Naive B cell (primary cell): ENCODE results near the gene DOCK10. TPM values are rescaled to one million over a fixed set of nuclear protein-coding genes. Genes with fewer than 3 reads are reported as not detected.
A peak's percentile ranks its signal among the peaks of the same experiment; 100 is the strongest.

Experiments
- ATAC-seq, 2 donors: fragments of 150-1000 bp; cut with Tn5 transposase; 2 replicates each; pipeline ENCODE4 v1.10.0; 2021; ENCODE audit warnings: low read depth in 2 of 2, mild to moderate bottlenecking in 2 of 2, moderate library complexity in 2 of 2
- DNase-seq: peaks from one replicate; pipeline ENCODE4 v3.0.0; 2022
- H3K27ac Mint-ChIP-seq, 6 donors: one replicate each; pipeline ENCODE4 v1.8.0; 2020 to 2022; ENCODE audit warnings: mild to moderate bottlenecking in 6 of 6, mixed read lengths in 6 of 6, moderate library complexity in 5 of 6, inconsistent platforms in 2 of 6
- H3K27me3 Mint-ChIP-seq, 3 donors: one replicate each; pipeline ENCODE4 v1.8.0; 2021 to 2022; ENCODE audit warnings: mixed read lengths in 3 of 3, mild to moderate bottlenecking in 1 of 3
- H3K36me3 Mint-ChIP-seq, 2 donors: one replicate each; pipeline ENCODE4 v1.8.0; 2020 to 2022; ENCODE audit warnings: mixed read lengths in 2 of 2, inconsistent platforms in 1 of 2, mild to moderate bottlenecking in 1 of 2
- H3K4me1 Mint-ChIP-seq, 3 donors: one replicate each; pipeline ENCODE4 v1.8.0; 2020 to 2022; ENCODE audit warnings: mixed read lengths in 3 of 3, inconsistent platforms in 1 of 3, mild to moderate bottlenecking in 1 of 3, moderate library complexity in 1 of 3
- H3K4me3 Mint-ChIP-seq, 8 donors: one replicate each; pipeline ENCODE4 v1.8.0; 2020 to 2022; ENCODE audit warnings: mild to moderate bottlenecking in 8 of 8, mixed read lengths in 8 of 8, moderate library complexity in 8 of 8, inconsistent platforms in 2 of 8
- H3K9me3 Mint-ChIP-seq, 7 donors: one replicate each; pipeline ENCODE4 v1.8.0; 2020 to 2022; ENCODE audit warnings: mixed read lengths in 7 of 7, mild to moderate bottlenecking in 5 of 7, inconsistent platforms in 2 of 7, moderate library complexity in 1 of 7
- polyA plus RNA-seq, 6 donors: library from polyadenylated mRNA; unstranded; fragments of 300-500 nt; fragmentation: Illumina TruSeq; gene quantifications; one replicate each; pipeline ENCODE4 v1.2.3, GENCODE V29; 2021; ENCODE audit warnings: low read depth in 6 of 6

DOCK10 gene
- polyA plus RNA-seq, 6 donors from 2014 or later, result 18.4 to 29.9 (median 21.6) TPM

DNA sequence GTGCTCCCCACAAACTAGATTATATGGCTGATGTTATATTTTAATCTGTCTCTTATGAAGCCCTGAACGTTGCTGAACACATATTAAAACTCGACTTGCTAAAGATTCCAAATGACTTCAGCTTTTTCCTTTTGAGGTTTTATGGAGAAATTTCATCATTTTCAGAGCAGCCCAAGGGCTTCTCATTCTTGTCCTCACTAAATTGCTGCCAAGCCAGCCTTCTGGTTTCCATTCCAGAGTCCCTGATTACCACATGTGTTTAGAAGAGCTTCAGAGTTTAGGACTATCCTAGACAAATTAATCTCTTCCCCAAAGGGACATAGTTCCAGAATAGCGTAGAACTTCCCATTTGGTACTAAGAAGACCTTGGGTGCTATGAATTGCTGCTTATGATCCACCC, 248.3 kb downstream of the DOCK10 start:
- peaks cover 29 to 33% of the 10 kb centered on the region in 2 donors for H3K36me3 Mint-ChIP-seq

DNA sequence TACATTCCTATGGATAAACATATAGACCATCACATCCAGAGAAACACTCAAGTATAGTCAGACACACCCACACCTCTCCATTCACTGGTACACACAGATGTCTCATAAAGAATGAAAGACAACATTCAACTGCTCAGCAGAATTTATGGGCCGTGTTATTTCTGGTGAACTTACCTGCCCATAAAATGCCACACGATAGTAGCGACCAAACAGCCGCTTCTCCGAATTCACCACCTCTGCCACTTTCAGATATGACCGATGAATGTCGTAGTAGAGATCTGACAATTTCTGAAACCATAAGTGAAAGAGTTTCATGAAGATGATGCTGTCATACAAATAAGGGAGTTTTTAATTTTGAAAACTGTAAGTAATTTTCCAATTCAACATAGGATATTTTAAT, 255.4 kb downstream of the DOCK10 start:
- Mint-ChIP-seq H3K36me3 (peaks cover 37 to 44% of the 10 kb centered on the region in 2 donors), H3K27ac (peak overlapping the region in 1 of 6 donors; percentile 65)
- no peak for DNase-seq

More for the DNA sequence above, 248.3 kb downstream of the DOCK10 start:
- ATAC-seq (no peak), DNase-seq (no peak)
- peak overlapping the region in 3 of 6 donors; percentile 1 to 50 (median 48) for H3K27ac Mint-ChIP-seq
- H3K27me3 Mint-ChIP-seq, result no peaks in the 10 kb centered on the region
- H3K4me1 Mint-ChIP-seq, result no peaks in the 10 kb centered on the region
- H3K4me3 Mint-ChIP-seq, result no peak overlapping the region
- no peaks in the 10 kb centered on the region for H3K9me3 Mint-ChIP-seq

DNA sequence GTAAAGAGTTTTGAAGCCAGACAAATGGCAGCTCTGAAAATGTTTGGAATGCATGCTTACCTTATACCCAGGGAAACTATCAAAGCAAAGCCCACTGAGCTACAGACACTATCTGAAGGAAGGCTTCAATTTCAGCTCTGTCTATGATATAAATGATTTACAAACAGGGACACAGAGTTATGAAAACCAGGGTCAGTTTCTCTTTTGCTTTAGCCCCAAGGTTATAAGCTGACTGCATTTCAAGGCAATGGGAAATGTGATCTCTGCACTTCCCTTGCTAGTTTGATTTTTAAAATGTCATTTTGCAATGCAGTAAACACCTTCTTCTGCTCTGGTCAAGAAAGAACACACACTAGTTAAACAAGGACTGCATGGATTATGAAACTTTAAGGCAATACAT, 260.9 kb downstream of the DOCK10 start:
- H3K27ac Mint-ChIP-seq, result no peak overlapping the region
- no peaks in the 10 kb centered on the region for H3K27me3 Mint-ChIP-seq
- no peak for DNase-seq
- no peak overlapping the region for H3K4me3 Mint-ChIP-seq
- no peaks in the 10 kb centered on the region for H3K9me3 Mint-ChIP-seq
- H3K36me3 Mint-ChIP-seq, result peaks cover 18 to 19% of the 10 kb centered on the region in 2 donors
- no peak for ATAC-seq
- peaks cover 0 to 7% (median 4%) of the 10 kb centered on the region in 3 donors for H3K4me1 Mint-ChIP-seq

More for the DNA sequence above, 255.4 kb downstream of the DOCK10 start:
- no peaks in the 10 kb centered on the region for H3K27me3 Mint-ChIP-seq
- no peak overlapping the region for H3K4me3 Mint-ChIP-seq
- ATAC-seq, result no peak
- no peaks in the 10 kb centered on the region for H3K9me3 Mint-ChIP-seq
- H3K4me1 Mint-ChIP-seq, result peaks cover 0 to 4% (median 0%) of the 10 kb centered on the region in 3 donors

DNA sequence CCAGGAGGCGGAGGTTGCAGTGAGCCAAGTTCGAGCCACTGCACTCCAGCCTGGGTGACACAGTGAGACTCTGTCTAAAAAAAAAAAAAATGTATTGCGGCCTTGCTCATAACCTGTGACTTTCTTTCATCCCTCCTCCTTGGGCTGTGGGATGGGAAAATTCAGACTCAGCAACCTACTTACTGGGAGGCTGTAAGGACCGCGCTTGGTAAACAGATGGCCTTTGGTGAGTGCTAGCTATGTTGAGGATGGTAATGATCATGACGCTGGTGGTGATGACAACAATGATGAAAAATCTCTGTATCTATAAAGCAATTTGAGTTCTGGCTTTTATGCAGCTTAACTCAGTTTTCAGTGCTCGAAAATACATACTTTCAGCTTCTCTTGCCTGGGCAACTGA, 261.4 kb downstream of the DOCK10 start:
- Mint-ChIP-seq H3K27me3 (no peaks in the 10 kb centered on the region), H3K27ac (peak overlapping the region in 2 of 6 donors; percentile 49 to 86), H3K4me3 (no peak overlapping the region), H3K9me3 (no peaks in the 10 kb centered on the region), H3K36me3 (peaks cover 16 to 17% of the 10 kb centered on the region in 2 donors), H3K4me1 (peaks cover 0 to 7% (median 4%) of the 10 kb centered on the region in 3 donors)
- DNase-seq (no peak), ATAC-seq (no peak)

DNA sequence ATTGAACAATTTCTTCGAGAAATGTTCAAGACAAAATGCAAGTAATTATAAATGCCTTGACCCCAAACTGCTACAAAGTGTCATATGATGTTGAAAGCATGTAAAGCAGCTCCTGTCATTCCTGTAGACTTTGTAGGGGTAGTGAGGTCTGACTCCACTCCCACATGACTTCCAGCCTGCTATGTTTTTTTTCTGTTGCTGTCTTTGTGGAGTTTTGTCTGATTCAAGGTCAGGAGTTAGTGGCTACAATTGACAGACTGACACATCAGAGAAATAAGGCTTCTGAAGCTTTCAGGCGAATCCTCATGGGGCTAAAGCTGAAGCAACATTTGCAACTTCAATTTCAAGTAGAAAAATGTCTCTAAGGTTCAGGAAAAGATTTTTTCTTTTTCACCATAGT, 262.2 kb downstream of the DOCK10 start:
- no peak for DNase-seq
- Mint-ChIP-seq H3K27ac (peak overlapping the region in 2 of 6 donors; percentile 7 to 30), H3K9me3 (no peaks in the 10 kb centered on the region), H3K36me3 (peaks cover 13 to 16% of the 10 kb centered on the region in 2 donors), H3K4me1 (peaks cover 0 to 7% (median 4%) of the 10 kb centered on the region in 3 donors), H3K27me3 (no peaks in the 10 kb centered on the region), H3K4me3 (no peak overlapping the region)
- ATAC-seq, result no peak

DNA sequence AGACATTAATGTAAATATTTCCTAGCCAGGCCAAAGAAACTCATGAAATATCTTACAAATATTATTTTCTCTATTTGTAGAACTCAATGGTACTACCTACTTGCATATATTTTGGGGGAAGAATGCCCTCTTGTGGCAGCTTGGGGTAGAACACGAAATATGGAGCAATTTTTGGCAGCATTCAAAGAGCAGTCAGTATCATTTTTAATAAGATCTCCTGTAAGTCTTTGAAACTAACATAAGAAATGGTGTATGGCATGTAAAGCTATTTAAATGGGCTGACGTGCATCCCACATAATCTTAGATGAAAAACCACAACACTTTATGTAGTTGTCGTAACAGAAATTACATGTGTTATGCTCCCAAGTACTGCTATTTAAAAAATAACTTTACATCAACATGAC, 263.8 kb downstream of the DOCK10 start:
- Mint-ChIP-seq H3K27me3 (no peaks in the 10 kb centered on the region), H3K4me3 (no peak overlapping the region), H3K36me3 (peaks cover 8 to 15% of the 10 kb centered on the region in 2 donors), H3K9me3 (no peaks in the 10 kb centered on the region), H3K27ac (no peak overlapping the region), H3K4me1 (peaks cover 0 to 7% (median 4%) of the 10 kb centered on the region in 3 donors)
- ATAC-seq (peak in 1 of 2 donors; percentile 57), DNase-seq (peak; percentile 50)

DNA sequence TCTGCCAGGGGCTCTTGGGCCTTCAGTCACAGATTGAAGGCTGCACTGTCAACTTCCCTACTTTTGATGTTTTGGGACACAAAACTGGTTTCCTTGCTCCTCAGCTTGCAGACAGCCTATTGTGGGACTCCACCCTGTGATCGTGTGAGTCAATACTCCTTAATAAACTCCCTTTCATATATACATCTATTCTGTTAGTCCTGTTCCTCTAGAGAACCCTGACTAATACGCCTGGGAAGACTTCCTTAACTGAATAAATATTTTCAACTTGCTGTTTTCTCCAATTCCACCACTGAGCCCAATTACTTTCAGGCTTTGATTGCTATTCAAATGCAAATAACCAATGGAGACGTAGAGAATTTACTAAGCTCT, 264.7 kb downstream of the DOCK10 start:
- Mint-ChIP-seq H3K27me3 (no peaks in the 10 kb centered on the region), H3K4me3 (no peak overlapping the region), H3K27ac (no peak overlapping the region), H3K9me3 (no peaks in the 10 kb centered on the region), H3K4me1 (peaks cover 0 to 7% (median 4%) of the 10 kb centered on the region in 3 donors), H3K36me3 (peaks cover 18% of the 10 kb centered on the region in 2 donors)
- DNase-seq, result no peak
- ATAC-seq, result no peak

DNA sequence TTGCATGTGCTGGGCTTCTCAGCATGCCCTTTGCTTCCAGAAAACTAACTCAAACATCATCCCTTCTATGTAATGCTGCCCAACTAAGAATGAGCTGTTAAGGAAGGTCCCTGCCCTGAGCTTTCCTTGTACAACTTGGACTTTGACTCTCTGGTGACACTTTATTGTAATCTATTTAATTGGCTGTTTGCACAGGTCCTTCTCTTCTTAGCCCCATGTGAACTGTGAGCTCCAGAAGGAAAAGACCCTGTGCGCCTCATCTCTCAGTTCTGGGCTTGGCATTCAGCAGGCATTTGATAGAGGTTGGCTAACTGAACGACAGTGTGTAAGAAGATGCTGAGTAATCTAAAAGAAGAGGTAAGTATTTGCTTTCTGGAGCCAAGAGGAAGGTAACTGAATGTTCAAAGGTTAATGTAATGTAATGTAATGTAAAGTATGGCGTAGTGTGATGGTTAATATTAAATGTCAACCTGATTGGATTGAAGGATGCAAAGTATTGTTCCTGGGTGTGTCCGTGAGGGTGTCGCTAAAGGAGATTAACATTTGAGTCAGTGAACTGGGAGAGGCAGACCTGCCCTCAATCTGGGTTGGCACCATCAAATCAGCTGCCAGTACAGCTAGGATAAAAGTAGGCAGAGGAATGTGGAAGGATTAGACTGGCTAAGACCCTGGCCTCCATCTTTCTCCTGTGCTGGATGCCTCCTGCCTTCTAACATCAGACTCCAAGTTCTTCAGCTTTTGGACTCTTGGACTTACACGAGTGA, 265.3 kb downstream of the DOCK10 start:
- DNase-seq (no peak), ATAC-seq (no peak)
- Mint-ChIP-seq H3K27ac (peak overlapping the region in 1 of 6 donors; percentile 17), H3K4me1 (peaks cover 0 to 7% (median 4%) of the 10 kb centered on the region in 3 donors), H3K9me3 (no peaks in the 10 kb centered on the region), H3K27me3 (no peaks in the 10 kb centered on the region), H3K36me3 (peaks cover 20 to 22% of the 10 kb centered on the region in 2 donors), H3K4me3 (peak overlapping the region in 1 of 8 donors; percentile 7)

DNA sequence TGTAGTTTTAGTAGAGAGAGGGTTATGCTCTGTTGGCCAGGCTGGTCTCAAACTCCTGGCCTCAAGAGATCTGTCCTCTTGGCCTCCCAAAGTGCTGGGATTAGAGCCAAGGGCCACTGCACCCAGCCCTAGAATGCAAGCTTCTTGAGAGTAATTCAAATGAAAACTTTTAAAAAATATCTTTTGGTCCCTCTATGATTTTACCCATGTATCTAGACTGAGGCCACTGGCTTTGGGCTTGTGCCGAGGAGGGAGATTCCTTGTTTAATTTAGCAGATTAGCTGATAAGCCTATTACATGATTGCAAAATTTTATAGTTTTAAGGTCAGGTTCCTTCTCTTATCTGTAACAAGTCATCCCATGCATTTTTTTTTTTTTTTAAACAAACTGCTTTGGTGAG, 266.6 kb downstream of the DOCK10 start:
- H3K36me3 Mint-ChIP-seq, result peaks cover 20 to 25% of the 10 kb centered on the region in 2 donors
- H3K4me1 Mint-ChIP-seq, result peaks cover 0 to 7% (median 4%) of the 10 kb centered on the region in 3 donors
- no peak for ATAC-seq
- DNase-seq, result no peak
- no peak overlapping the region for H3K4me3 Mint-ChIP-seq
- no peaks in the 10 kb centered on the region for H3K27me3 Mint-ChIP-seq
- H3K27ac Mint-ChIP-seq, result peak overlapping the region in 1 of 6 donors; percentile 12
- no peaks in the 10 kb centered on the region for H3K9me3 Mint-ChIP-seq

DNA sequence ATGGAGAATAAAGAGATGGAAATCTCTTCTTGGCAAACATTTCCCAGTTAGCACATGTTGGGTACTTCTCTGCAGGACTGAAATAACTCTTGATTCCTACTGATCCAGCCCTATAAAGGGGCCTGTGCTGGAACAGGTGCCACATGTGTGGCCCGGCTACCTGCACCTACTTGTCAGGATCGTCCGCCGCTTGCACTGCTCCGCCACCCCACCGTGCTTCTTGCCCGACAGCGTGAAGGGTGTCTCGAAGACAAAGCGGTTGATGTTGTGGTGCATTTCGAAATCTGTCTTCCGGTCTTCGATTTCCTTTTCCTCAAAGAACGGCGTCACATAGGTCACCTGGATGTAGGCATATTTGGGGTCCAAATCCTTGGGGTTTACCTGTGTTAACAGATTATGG, 267.5 kb downstream of the DOCK10 start:
- Mint-ChIP-seq H3K9me3 (no peaks in the 10 kb centered on the region), H3K36me3 (peaks cover 20 to 34% of the 10 kb centered on the region in 2 donors), H3K4me1 (peaks cover 0 to 10% (median 4%) of the 10 kb centered on the region in 3 donors), H3K27ac (no peak overlapping the region), H3K4me3 (no peak overlapping the region), H3K27me3 (no peaks in the 10 kb centered on the region)
- DNase-seq (no peak), ATAC-seq (no peak)

DNA sequence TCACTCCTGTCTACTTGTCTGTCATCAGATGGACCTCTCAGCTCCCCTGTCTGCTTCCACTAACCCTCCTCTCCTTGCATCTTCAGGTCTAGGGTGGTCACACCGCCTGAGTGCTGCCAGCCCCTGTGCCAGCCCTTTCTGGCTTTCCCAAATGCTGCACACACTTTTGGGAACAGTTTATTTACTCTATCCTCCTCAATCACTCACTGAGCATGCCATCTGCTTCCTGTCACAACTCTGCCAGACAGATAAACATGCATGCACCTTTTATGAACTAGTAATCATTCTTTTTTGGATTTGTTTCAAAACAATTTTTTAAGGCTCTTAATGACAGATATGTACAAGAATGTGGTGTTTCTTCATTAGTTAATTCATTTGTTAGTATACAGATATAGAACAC, 269.8 kb downstream of the DOCK10 start:
- no peak overlapping the region for H3K4me3 Mint-ChIP-seq
- H3K9me3 Mint-ChIP-seq, result no peaks in the 10 kb centered on the region
- peaks cover 38 to 49% of the 10 kb centered on the region in 2 donors for H3K36me3 Mint-ChIP-seq
- H3K27ac Mint-ChIP-seq, result peak overlapping the region in 3 of 6 donors; percentile 5 to 75 (median 72)
- no peak for ATAC-seq
- H3K4me1 Mint-ChIP-seq, result peaks cover 4 to 6% (median 4%) of the 10 kb centered on the region in 3 donors
- no peak for DNase-seq
- H3K27me3 Mint-ChIP-seq, result no peaks in the 10 kb centered on the region

DNA sequence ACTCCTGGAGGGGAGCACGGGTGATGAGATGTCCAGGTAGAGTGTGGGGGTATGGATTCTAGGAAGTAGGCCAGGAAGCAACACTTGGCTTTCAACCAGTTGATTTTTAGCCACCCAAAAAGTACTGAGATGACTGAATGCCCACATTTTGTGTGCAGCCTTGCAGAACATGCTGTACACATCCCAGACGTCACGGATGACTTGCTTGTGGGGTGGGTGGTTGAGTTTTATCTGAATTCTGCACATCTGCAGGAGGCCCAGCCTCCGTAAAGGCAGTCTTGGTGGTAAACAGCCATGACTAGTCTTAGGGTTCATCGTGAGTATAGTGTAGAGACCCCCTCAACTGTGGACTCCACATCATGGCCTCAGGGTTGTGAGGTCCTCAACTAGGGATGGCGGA, 272.8 kb downstream of the DOCK10 start:
- peaks cover 50 to 61% of the 10 kb centered on the region in 2 donors for H3K36me3 Mint-ChIP-seq
- DNase-seq (no peak), ATAC-seq (no peak)
- peak overlapping the region in 2 of 6 donors; percentile 34 to 61 for H3K27ac Mint-ChIP-seq
- peaks cover 6 to 13% (median 9%) of the 10 kb centered on the region in 3 donors for H3K4me1 Mint-ChIP-seq
- no peaks in the 10 kb centered on the region for H3K27me3 Mint-ChIP-seq
- H3K9me3 Mint-ChIP-seq, result no peaks in the 10 kb centered on the region
- peak overlapping the region in 1 of 8 donors; percentile 10 for H3K4me3 Mint-ChIP-seq

DNA sequence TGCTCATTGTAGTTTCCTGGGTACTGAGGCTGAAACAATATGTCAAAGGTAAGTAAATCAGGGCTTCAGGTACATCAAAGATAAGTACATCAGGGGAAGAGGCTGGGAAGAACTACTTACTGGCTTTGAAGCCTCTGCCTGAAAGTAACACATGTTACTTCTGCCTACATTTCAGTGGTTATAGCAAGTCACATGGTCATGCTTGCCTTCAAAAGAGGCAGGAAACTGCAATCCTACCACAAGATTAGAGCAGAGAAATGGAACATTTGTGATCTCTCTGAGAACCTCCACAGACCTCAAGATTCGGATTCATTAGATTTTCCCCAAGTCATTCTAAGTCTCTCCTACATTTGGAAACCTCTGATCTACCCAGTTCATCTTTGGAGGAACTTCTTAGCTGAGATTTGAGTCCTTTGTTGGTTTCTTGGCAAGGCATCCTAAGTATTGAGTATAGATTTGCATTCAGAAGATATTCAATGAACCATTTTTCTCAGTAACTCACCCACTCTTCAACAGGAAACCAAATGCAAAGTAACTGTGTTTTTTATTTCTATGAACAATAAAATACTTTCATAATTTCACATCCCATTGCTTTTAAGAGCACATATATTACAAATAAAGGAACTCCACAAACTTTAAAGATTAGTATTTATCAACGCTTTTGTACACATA, 277.6 kb downstream of the DOCK10 start:
- peaks cover 65 to 77% of the 10 kb centered on the region in 2 donors for H3K36me3 Mint-ChIP-seq
- ATAC-seq (peak; percentile 52 to 61), DNase-seq (no peak)
- H3K27me3 Mint-ChIP-seq, result no peaks in the 10 kb centered on the region
- H3K9me3 Mint-ChIP-seq, result peaks cover 0 to 13% (median 5%) of the 10 kb centered on the region in 7 donors
- H3K4me3 Mint-ChIP-seq, result peak overlapping the region in 1 of 8 donors; percentile 2
- H3K27ac Mint-ChIP-seq, result peak overlapping the region; percentile 30 to 91 (median 79)
- peaks cover 11 to 22% (median 21%) of the 10 kb centered on the region in 3 donors for H3K4me1 Mint-ChIP-seq
